Right atrium auricular region (tissue), 2 donors: ENCODE measurements around the gene NOC4L. TPM values are rescaled to one million over a fixed set of nuclear protein-coding genes. Genes with fewer than 3 reads are reported as not detected.

Experiments
- DNase-seq: peaks from one replicate; pipeline ENCODE4 v3.0.0-alpha.2; 2019; ENCODE audit warnings: low spot score
- H3K27ac ChIP-seq, 2 donors: fragments of 200-600 bp; sonication (generic); 1 replicate in 1 of 2; 2 replicates in 1 of 2; pipeline ENCODE4 v1.5.1; 2016 to 2019
- H3K27me3 ChIP-seq, 2 donors: fragments of 200-600 bp; sonication (generic); one replicate each; pipeline versions ENCODE4 v1.5.1 to v1.6.0; 2017 to 2019
- H3K36me3 ChIP-seq: fragments of 200-600 bp; sonication (generic); one replicate; pipeline ENCODE4 v1.5.1; 2016
- H3K4me1 ChIP-seq, 2 donors: fragments of 200-600 bp; sonication (generic); one replicate each; pipeline versions ENCODE4 v1.5.1 to v1.6.0; 2017 to 2019
- H3K4me3 ChIP-seq, 2 donors: fragments of 200-600 bp; sonication (generic); 1 replicate in 1 of 2; 2 replicates in 1 of 2; pipeline ENCODE4 v1.5.1; 2017 to 2019; ENCODE audit warnings: mild to moderate bottlenecking in 1 of 2, moderate library complexity in 1 of 2
- H3K9me3 ChIP-seq, 2 donors: fragments of 200-600 bp; sonication (generic); one replicate each; pipeline ENCODE4 v1.5.1; 2019
- total RNA-seq, 2 donors: library from RNA; depleted of rRNA; stranded (reverse); fragments of >200 nt; gene quantifications; one replicate each; pipeline ENCODE4 v1.1.0, GENCODE V29; 2016
- TF ChIP-seq, protein P1 (sequence below), 2 donors: fragments of 200-600 bp; sonication (generic); IDR thresholded peaks; one replicate each; pipeline ENCODE4 v1.5.1; 2019; ENCODE audit warnings: antibody characterized with exemption in 2 of 2

Gene NOC4L
- total RNA-seq, 2 donors from 2014 or later = 6.9 to 9.9 TPM

DNA sequence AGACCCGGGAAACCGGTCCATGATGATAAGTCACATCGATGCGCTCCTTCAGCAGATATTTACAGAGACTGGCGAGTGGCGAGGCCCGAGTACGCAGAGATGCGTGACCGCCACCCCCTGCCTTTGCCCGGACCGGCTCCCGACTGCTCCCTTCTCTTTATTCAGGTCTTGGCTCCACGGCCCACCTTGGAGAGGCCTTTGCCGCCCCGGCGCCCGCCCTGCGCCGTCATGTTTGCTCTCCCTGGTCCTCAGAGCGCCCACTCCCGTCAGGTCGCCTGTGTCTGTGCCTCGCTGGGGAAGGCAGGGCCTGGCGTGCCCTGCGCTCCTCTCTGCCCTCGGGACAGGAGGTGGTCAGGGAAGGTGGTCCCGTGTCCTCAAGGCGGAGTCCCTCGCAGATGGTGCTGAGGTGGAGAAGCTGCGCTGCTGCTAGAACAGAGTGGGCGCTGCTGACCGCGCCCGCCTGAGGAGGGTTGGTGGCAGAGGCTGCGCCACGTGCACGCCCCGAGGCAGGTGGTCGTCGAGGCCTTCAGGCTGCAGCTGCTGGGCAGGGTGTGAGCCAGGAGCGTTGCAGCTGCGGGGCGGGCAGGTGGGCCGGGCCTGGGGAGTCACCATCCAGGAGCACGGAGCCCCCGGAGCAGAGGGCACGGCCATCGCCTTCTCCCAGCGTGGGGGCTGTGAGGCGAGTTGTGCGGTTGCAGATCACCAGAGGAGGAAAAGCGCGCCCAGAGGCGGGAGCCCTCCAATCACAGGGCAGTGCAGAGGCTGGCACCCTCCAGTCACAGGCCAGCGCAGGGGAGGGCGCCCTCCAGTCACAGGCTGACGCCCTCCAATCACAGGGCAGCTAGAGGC lies 27.3 kb upstream of the NOC4L start:
- Histone ChIP-seq H3K9me3 (no peaks in the 10 kb centered on the region), H3K36me3 (peaks cover 29% of the 10 kb centered on the region), H3K27ac (no peak overlapping the region), H3K4me1 (no peaks in the 10 kb centered on the region), H3K4me3 (no peak overlapping the region), H3K27me3 (no peaks in the 10 kb centered on the region)
- TF ChIP-seq, protein P1, sequence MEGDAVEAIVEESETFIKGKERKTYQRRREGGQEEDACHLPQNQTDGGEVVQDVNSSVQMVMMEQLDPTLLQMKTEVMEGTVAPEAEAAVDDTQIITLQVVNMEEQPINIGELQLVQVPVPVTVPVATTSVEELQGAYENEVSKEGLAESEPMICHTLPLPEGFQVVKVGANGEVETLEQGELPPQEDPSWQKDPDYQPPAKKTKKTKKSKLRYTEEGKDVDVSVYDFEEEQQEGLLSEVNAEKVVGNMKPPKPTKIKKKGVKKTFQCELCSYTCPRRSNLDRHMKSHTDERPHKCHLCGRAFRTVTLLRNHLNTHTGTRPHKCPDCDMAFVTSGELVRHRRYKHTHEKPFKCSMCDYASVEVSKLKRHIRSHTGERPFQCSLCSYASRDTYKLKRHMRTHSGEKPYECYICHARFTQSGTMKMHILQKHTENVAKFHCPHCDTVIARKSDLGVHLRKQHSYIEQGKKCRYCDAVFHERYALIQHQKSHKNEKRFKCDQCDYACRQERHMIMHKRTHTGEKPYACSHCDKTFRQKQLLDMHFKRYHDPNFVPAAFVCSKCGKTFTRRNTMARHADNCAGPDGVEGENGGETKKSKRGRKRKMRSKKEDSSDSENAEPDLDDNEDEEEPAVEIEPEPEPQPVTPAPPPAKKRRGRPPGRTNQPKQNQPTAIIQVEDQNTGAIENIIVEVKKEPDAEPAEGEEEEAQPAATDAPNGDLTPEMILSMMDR (IDR thresholded peaks at IDR 0.05) = no peak
- no peak for DNase-seq

DNA sequence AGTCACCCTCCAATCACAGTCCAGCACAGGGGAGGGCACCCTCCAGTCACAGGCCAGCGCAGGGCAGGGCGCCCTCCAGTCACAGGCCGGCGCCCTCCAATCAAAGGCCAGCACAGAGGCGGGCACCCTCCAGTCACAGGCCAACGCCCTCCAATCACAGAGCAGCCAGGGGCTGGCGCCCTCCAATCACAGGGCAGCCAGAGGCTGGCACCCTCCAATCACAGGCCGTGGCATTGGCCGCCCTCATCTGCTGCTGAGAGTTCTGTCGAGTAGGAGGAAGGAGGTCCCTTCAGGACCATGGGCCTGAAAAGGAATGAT lies 26.7 kb upstream of the NOC4L start:
- H3K9me3 ChIP-seq = no peaks in the 10 kb centered on the region
- H3K27ac ChIP-seq = no peak overlapping the region
- TF ChIP-seq, protein P1 (IDR thresholded peaks at IDR 0.05) = no peak
- no peak overlapping the region for H3K4me3 ChIP-seq
- H3K36me3 ChIP-seq = peaks cover 30% of the 10 kb centered on the region
- no peak for DNase-seq
- H3K4me1 ChIP-seq = no peaks in the 10 kb centered on the region
- no peaks in the 10 kb centered on the region for H3K27me3 ChIP-seq

DNA sequence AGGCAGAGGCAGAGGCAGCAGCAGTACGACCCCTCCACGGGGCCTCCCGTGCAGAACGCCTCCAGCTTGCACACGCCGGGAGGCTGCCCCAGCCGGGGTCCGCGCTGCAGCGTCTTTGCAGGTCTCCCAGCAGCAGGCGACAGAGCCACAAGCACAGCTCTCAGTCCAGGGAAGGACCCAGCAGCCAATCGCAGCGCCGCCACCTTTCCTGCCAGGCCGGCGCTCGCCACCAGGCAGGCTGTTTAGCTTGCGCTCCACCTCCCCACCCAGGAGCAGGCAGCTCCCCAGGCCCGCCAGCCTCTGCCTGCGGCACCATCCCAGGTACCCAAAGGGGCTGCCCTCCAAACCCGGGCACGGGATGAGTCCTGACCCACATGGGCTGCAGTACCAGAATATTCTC lies 25.4 kb upstream of the NOC4L start:
- peaks cover 34% of the 10 kb centered on the region for H3K36me3 ChIP-seq
- H3K9me3 ChIP-seq = no peaks in the 10 kb centered on the region
- no peak overlapping the region for H3K4me3 ChIP-seq
- H3K27me3 ChIP-seq = no peaks in the 10 kb centered on the region
- DNase-seq = no peak
- H3K27ac ChIP-seq = no peak overlapping the region
- no peaks in the 10 kb centered on the region for H3K4me1 ChIP-seq
- TF ChIP-seq, protein P1 (IDR thresholded peaks at IDR 0.05) = no peak

DNA sequence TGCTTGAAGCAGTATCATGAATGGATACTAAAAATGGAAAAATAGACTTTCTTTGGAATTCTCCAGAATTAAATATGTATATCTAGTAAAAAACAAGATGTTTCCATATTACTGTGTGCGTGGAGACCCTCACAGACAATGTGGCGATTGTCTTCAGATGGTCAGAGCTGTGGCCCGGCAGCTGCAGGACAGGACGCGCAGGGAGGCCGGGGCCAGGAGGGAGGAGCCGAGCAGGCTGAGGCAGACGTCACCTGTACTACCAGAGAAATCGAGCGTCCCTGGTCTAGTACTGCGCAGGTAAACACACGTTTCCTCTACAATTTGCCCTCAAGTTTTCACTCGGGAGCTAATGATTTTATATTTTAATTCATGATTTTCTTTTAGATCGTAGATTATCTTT lies 23.0 kb upstream of the NOC4L start:
- Histone ChIP-seq H3K36me3 (peaks cover 29% of the 10 kb centered on the region), H3K9me3 (no peaks in the 10 kb centered on the region), H3K4me3 (no peak overlapping the region), H3K27ac (no peak overlapping the region), H3K4me1 (no peaks in the 10 kb centered on the region), H3K27me3 (no peaks in the 10 kb centered on the region)
- TF ChIP-seq, protein P1 (IDR thresholded peaks at IDR 0.05) = no peak
- no peak for DNase-seq

DNA sequence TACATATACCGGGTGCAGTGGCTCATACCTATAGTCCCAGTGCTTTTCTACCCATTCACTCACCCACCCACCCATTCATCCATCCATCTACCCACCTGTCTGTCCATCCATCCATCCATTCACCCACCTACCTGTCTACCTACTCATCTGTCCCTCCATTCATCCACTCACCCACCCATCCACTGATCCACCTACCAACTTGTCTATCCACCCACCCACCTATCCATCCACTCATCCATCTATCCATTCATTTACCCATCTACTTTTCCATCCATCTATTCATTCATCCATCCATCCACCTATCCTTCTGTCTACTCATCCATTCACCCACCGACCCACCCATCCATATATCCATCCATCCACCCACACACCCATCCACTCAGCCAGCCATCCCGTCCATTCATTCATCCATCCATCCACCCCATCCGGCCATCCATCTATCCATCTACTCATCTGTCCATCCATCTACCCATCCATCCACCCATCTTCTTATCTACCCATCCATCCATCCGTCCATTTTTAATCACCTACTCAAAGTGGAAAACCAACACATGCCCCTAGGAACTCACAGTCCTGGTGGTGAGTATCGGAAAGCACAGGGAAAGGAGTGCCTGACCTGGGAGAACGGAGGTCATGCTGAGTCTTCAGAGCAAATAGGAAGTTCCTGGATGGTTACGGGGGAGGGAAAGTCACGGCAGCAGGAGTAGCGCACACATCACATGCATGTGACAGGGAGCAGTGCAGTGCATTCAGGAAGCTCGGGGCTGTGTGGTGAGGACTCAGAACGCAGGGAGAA lies 20.1 kb upstream of the NOC4L start:
- H3K4me3 ChIP-seq = no peak overlapping the region
- no peak overlapping the region for H3K27ac ChIP-seq
- H3K4me1 ChIP-seq = no peaks in the 10 kb centered on the region
- no peaks in the 10 kb centered on the region for H3K27me3 ChIP-seq
- TF ChIP-seq, protein P1 (IDR thresholded peaks at IDR 0.05) = no peak
- H3K36me3 ChIP-seq = peaks cover 46% of the 10 kb centered on the region
- peaks cover 0 to 11% of the 10 kb centered on the region in 2 donors for H3K9me3 ChIP-seq
- no peak for DNase-seq
